Measurements from ENCODE around the gene ZNF397. TPM values are rescaled to one million over a fixed set of nuclear protein-coding genes. Genes with fewer than 3 reads are reported as not detected.

ZNF397 gene
- total and polyA plus RNA-seq, 2 experiments from 2014 or later = 5.2 to 22.0 TPM

GRCh38 chr18:35306588-35307250, 65.9 kb downstream of the ZNF397 start:
- H3K36me3 ChIP-seq (replicated peaks; ENCODE audit: insufficient read depth, low read depth) = peaks cover 13% of the 10 kb centered on the region
- H3K79me2 ChIP-seq = peaks cover 18% of the 10 kb centered on the region
- no peaks in the 10 kb centered on the region for H3K4me1 ChIP-seq (ENCODE audit: insufficient read depth)
- TF ChIP-seq EZH2phosphoT487 (IDR thresholded peaks at IDR 0.05; ENCODE audit: low read depth, severe bottlenecking, unreplicated experiment) (no peak), EZH2 (IDR thresholded peaks at IDR 0.05; ENCODE audit: borderline replicate concordance) (no peak)
- TF ChIP-seq, protein P1, sequence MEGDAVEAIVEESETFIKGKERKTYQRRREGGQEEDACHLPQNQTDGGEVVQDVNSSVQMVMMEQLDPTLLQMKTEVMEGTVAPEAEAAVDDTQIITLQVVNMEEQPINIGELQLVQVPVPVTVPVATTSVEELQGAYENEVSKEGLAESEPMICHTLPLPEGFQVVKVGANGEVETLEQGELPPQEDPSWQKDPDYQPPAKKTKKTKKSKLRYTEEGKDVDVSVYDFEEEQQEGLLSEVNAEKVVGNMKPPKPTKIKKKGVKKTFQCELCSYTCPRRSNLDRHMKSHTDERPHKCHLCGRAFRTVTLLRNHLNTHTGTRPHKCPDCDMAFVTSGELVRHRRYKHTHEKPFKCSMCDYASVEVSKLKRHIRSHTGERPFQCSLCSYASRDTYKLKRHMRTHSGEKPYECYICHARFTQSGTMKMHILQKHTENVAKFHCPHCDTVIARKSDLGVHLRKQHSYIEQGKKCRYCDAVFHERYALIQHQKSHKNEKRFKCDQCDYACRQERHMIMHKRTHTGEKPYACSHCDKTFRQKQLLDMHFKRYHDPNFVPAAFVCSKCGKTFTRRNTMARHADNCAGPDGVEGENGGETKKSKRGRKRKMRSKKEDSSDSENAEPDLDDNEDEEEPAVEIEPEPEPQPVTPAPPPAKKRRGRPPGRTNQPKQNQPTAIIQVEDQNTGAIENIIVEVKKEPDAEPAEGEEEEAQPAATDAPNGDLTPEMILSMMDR (IDR thresholded peaks at IDR 0.05; ENCODE audit: poor library complexity) = no peak
- H4K20me1 ChIP-seq (ENCODE audit: insufficient read depth, poor library complexity, severe bottlenecking) = no peaks in the 10 kb centered on the region
- no peak overlapping the region for H2AFZ ChIP-seq
- no peak for DNase-seq (ENCODE audit: low spot score)
- peaks cover 61% of the 10 kb centered on the region for H3K9me3 ChIP-seq (ENCODE audit: low read depth)
- no peaks in the 10 kb centered on the region for H3K9me2 ChIP-seq (replicated peaks; ENCODE audit: insufficient read depth)
- H3K27me3 ChIP-seq = no peaks in the 10 kb centered on the region
- H3K4me3 ChIP-seq = no peak overlapping the region
- 97% methylated on average over 5 of the region's 5 CpGs for WGBS (ENCODE audit: low lambda C conversion rate, missing lambda C conversion rate)
- no peak overlapping the region for H3K27ac ChIP-seq
- no peak overlapping the region for H3K4me2 ChIP-seq

Other genes starting within 250 kb of the ZNF397 start
- gene MAPRE2, start 199.6 kb upstream of the ZNF397 start, total RNA-seq = 27.6 and 28.2 TPM in 2 replicates
- gene MAPRE2, start 199.6 kb upstream of the ZNF397 start, polyA plus RNA-seq = 19.1 and 21.1 TPM in 2 replicates
- 10.6 and 21.5 TPM in 2 replicates for gene ZSCAN30, start 49.2 kb downstream of the ZNF397 start, total RNA-seq
- gene ZSCAN30, start 49.2 kb downstream of the ZNF397 start, polyA plus RNA-seq = 8.7 and 9.3 TPM in 2 replicates
- 44.3 and 44.9 TPM in 2 replicates for gene ZNF24, start 103.4 kb downstream of the ZNF397 start, total RNA-seq
- 29.0 and 34.8 TPM in 2 replicates for gene ZNF24, start 103.4 kb downstream of the ZNF397 start, polyA plus RNA-seq
- gene ZNF396, start 136.3 kb downstream of the ZNF397 start, total RNA-seq = 1.8 and 2.0 TPM in 2 replicates
- 1.6 and 3.4 TPM in 2 replicates for gene ZNF396, start 136.3 kb downstream of the ZNF397 start, polyA plus RNA-seq

Measured in hepatocyte (in vitro differentiated cells).